HepG2 (cell line): ENCODE measurements around the gene HMBS. TPM values are rescaled to one million over a fixed set of nuclear protein-coding genes. Genes with fewer than 3 reads are reported as not detected.

ENCODE experiments used
- ARHGAP35 ChIP-seq: sonication (generic); formaldehyde crosslinking; IDR thresholded peaks from 2 replicates; pipeline ENCODE4 v1.9.0; 2022; ENCODE audit warnings: mild to moderate bottlenecking, inconsistent platforms, moderate library complexity, missing genetic modification reagents, borderline replicate concordance
- CCDC6 ChIP-seq: sonication (generic); formaldehyde crosslinking; IDR thresholded peaks from 2 replicates; pipeline ENCODE4 v1.8.1; 2022; ENCODE audit warnings: mild to moderate bottlenecking, missing genetic modification reagents, moderate library complexity
- FOXM1 ChIP-seq: sonication (generic); formaldehyde crosslinking; IDR thresholded peaks from 2 replicates; pipeline ENCODE4 v1.5.0; 2020; ENCODE audit warnings: missing genetic modification reagents
- HIVEP1 ChIP-seq: sonication (generic); formaldehyde crosslinking; IDR thresholded peaks from 2 replicates; pipeline ENCODE4 v1.4.0; 2020; ENCODE audit warnings: mild to moderate bottlenecking, missing genetic modification reagents
- HOXA7 ChIP-seq: sonication (generic); formaldehyde crosslinking; IDR thresholded peaks from 2 replicates; pipeline ENCODE4 v1.8.1; 2022; ENCODE audit warnings: mild to moderate bottlenecking, missing genetic modification reagents, moderate library complexity
- IKZF4 ChIP-seq: sonication (generic); formaldehyde crosslinking; IDR thresholded peaks from 2 replicates; pipeline ENCODE4 v1.5.1; 2020; ENCODE audit warnings: borderline replicate concordance, mild to moderate bottlenecking, low read depth, missing genetic modification reagents; ENCODE audit errors: not compliant biosample characterization
- IRX3 ChIP-seq: sonication (generic); formaldehyde crosslinking; IDR thresholded peaks from 2 replicates; pipeline ENCODE4 v1.8.1; 2023; ENCODE audit warnings: mild to moderate bottlenecking, low read depth, missing genetic modification reagents, borderline replicate concordance
- JUNB ChIP-seq: sonication (generic); formaldehyde crosslinking; IDR thresholded peaks from 2 replicates; pipeline ENCODE4 v1.8.0; 2022; ENCODE audit warnings: missing genetic modification reagents, mild to moderate bottlenecking, borderline replicate concordance
- KAT7 ChIP-seq: IDR thresholded peaks from 2 replicates; pipeline ENCODE4 v1.6.1; 2018; ENCODE audit warnings: borderline replicate concordance, missing compliant biosample characterization
- KMT2A ChIP-seq: sonication (generic); formaldehyde crosslinking; IDR thresholded peaks from 2 replicates; pipeline ENCODE4 v1.4.0; 2020; ENCODE audit warnings: missing genetic modification reagents
- NR1H2 ChIP-seq: sonication (generic); formaldehyde crosslinking; IDR thresholded peaks from 2 replicates; pipeline ENCODE4 v1.8.1; 2022; ENCODE audit warnings: low read depth, missing genetic modification reagents, borderline replicate concordance
- POGZ ChIP-seq: sonication (generic); formaldehyde crosslinking; IDR thresholded peaks from 2 replicates; pipeline ENCODE4 v1.4.0; 2020; ENCODE audit warnings: mild to moderate bottlenecking, missing genetic modification reagents
- POLR2AphosphoS5 ChIP-seq: IDR thresholded peaks from 2 replicates; pipeline ENCODE4 v1.6.1; 2012; ENCODE audit warnings: low read depth, low read length
- REL ChIP-seq: sonication (generic); formaldehyde crosslinking; conservative IDR thresholded peaks from 2 replicates; pipeline ENCODE4 v1.8.0; 2022; ENCODE audit warnings: mild to moderate bottlenecking, missing genetic modification reagents, moderate library complexity
- RFXAP ChIP-seq: sonication (generic); formaldehyde crosslinking; IDR thresholded peaks from 2 replicates; pipeline ENCODE4 v1.4.0; 2020; ENCODE audit warnings: missing genetic modification reagents, borderline replicate concordance
- SCMH1 ChIP-seq: sonication (generic); formaldehyde crosslinking; IDR thresholded peaks from 2 replicates; pipeline ENCODE4 v1.9.0; 2021; ENCODE audit warnings: missing genetic modification reagents, mild to moderate bottlenecking, borderline replicate concordance
- SNAPC2 ChIP-seq: sonication (generic); formaldehyde crosslinking; IDR thresholded peaks from 2 replicates; pipeline ENCODE4 v1.8.1; 2022; ENCODE audit warnings: mild to moderate bottlenecking, missing genetic modification reagents
- TMF1 ChIP-seq: sonication (generic); formaldehyde crosslinking; IDR thresholded peaks from 2 replicates; pipeline ENCODE4 v1.8.1; 2022; ENCODE audit warnings: low read depth, missing genetic modification reagents
- TP53 ChIP-seq: sonication (generic); formaldehyde crosslinking; conservative IDR thresholded peaks from 2 replicates; pipeline ENCODE4 v1.4.0; 2020; ENCODE audit warnings: missing genetic modification reagents
- ZFYVE20 ChIP-seq: sonication (generic); formaldehyde crosslinking; IDR thresholded peaks from 2 replicates; pipeline ENCODE4 v1.8.0; 2023; ENCODE audit warnings: low read depth, mild to moderate bottlenecking, moderate library complexity, missing genetic modification reagents, borderline replicate concordance
- ZKSCAN8 ChIP-seq: IDR thresholded peaks from 2 replicates; pipeline ENCODE4 v1.6.1; 2016; ENCODE audit warnings: borderline replicate concordance, missing genetic modification reagents, missing compliant biosample characterization
- ZNF232 ChIP-seq: sonication (generic); formaldehyde crosslinking; IDR thresholded peaks from 2 replicates; pipeline ENCODE4 v1.4.0; 2020; ENCODE audit warnings: missing genetic modification reagents, borderline replicate concordance
- ZNF501 ChIP-seq: sonication (generic); formaldehyde crosslinking; IDR thresholded peaks from 2 replicates; pipeline ENCODE4 v1.5.1; 2020; ENCODE audit warnings: mild to moderate bottlenecking, moderate library complexity, missing genetic modification reagents
- ZNF83 ChIP-seq: sonication (generic); formaldehyde crosslinking; IDR thresholded peaks from 2 replicates; pipeline ENCODE4 v1.4.0; 2020; ENCODE audit warnings: missing genetic modification reagents, mild to moderate bottlenecking, borderline replicate concordance
- ZSCAN21 ChIP-seq: sonication (generic); formaldehyde crosslinking; IDR thresholded peaks from 2 replicates; pipeline ENCODE4 v1.8.0; 2022; ENCODE audit warnings: mild to moderate bottlenecking, missing genetic modification reagents, moderate library complexity, borderline replicate concordance
- polyA plus RNA-seq, 8 experiments: library from polyadenylated mRNA; depleted of rRNA in 3 of 8; stranded (reverse) in 7 of 8; unstranded in 1 of 8; fragments of >200 nt; fragmentation: Illumina TruSeq in 4 of 8; extraction: Trizol in 4 of 8; gene quantifications; 2 replicates each; pipeline versions ENCODE4 v1.2.1 to v1.2.3, GENCODE V29; 2011 to 2016; ENCODE audit warnings: low read depth in 4 of 8, missing spikeins in 1 of 8, mixed read lengths in 1 of 8; ENCODE audit not compliant: insufficient read depth in 1 of 8
- total RNA-seq, 5 experiments: library from RNA; depleted of rRNA; stranded (reverse); fragments of >200 nt; fragmentation: Illumina TruSeq; extraction: Trizol; gene quantifications; 2 replicates each; pipeline ENCODE4 v1.2.3, GENCODE V29; 2016; ENCODE audit warnings: low read depth in 1 of 5
- TF ChIP-seq, protein P1 (sequence below): sonication (generic); formaldehyde crosslinking; IDR thresholded peaks from 2 replicates; pipeline ENCODE4 v1.4.0; 2020; ENCODE audit warnings: mild to moderate bottlenecking, missing genetic modification reagents
- TF ChIP-seq, protein P2 (sequence below): sonication (generic); formaldehyde crosslinking; conservative IDR thresholded peaks from 2 replicates; pipeline ENCODE4 v1.4.0; 2020; ENCODE audit warnings: missing genetic modification reagents
- TF ChIP-seq, protein P3 (sequence below): sonication (generic); formaldehyde crosslinking; IDR thresholded peaks from 2 replicates; pipeline ENCODE4 v1.5.0; 2020; ENCODE audit warnings: mild to moderate bottlenecking, low read depth, missing genetic modification reagents, borderline replicate concordance

Gene HMBS
- total and polyA plus RNA-seq, 2 of the 13 experiments (the other 11 are each of a cell fraction or from before 2014, with no cell fraction given): 9.4 to 46.9 TPM

DNA sequence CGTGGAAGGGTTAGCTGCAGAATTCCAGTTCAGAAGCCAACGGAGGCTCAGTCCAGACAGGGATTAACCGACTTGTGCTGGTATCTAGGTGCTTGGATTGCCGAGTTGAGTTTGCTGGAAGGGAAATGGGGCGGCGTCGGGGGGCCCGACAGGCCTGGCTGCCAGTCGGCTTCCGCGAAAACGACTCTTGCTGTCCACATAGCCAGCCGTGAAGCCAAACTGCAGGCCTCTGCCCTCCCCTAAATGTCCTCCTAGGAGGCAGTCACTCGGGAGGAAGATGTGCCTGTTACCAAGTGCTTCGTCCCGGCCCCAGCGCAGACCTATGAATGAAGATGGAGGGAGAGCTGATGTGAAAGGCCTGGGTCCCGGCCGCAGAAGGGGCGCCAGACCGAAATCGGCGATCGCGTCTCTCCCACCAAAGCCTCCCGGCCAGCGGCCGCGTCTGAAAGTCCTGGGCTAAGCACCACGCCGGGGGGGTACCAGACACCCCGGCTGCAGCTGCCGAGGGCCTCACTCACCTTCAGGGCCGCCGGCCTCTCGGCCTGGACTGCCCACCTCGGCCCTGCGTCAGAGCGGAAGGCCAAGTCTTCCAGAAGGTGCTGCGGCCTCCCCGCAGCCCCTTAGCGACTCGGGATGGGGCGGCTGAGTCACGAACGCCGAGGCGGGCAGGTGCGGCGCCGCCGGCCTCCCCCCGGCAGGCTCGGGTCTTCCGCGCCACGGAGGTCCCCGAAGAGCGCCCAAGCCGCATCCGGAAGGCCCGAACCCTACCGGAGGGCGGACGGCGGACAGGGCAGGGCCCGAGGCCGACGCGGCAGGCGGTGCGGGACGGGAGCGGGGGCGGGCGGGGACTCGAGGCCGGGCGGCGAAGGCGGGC lies 9.5 kb downstream of the HMBS start (continued):
- peak; percentile 78; the same call in 1 of the 2 replicates for TF ChIP-seq IRX3
- no peak for TF ChIP-seq HOXA7
- TF ChIP-seq ZNF501: no peak
- TF ChIP-seq TP53 (CRISPR knock-in tag): no peak
- no peak for TF ChIP-seq NR1H2
- 0 out of 2 replicates have a peak, but pooled peaks have one; percentile 15 for TF ChIP-seq ARHGAP35 (CRISPR knock-in tag)
- TF ChIP-seq REL (CRISPR knock-in tag): no peak
- TF ChIP-seq JUNB (CRISPR knock-in tag): no peak
- 0 out of 2 replicates have a peak, but pooled peaks have one; percentile 42 for TF ChIP-seq TMF1
- TF ChIP-seq SCMH1: no peak
- no peak for TF ChIP-seq IKZF4 (CRISPR knock-in tag)
- TF ChIP-seq ZSCAN21 (CRISPR knock-in tag): no peak; the same call in 1 of the 2 replicates
- no peak for TF ChIP-seq CCDC6 (CRISPR knock-in tag)
- TF ChIP-seq, protein P1, sequence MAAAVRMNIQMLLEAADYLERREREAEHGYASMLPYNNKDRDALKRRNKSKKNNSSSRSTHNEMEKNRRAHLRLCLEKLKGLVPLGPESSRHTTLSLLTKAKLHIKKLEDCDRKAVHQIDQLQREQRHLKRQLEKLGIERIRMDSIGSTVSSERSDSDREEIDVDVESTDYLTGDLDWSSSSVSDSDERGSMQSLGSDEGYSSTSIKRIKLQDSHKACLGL (CRISPR knock-in tag): no peak
- no peak for TF ChIP-seq FOXM1 (CRISPR knock-in tag)
- TF ChIP-seq HIVEP1 (CRISPR knock-in tag): no peak
- no peak for TF ChIP-seq ZFYVE20 (CRISPR knock-in tag)
- TF ChIP-seq ZKSCAN8 (CRISPR knock-in tag): no peak
- TF ChIP-seq ZNF232 (CRISPR knock-in tag): peak; percentile 75; the same call in 1 of the 2 replicates
- TF ChIP-seq KMT2A (CRISPR knock-in tag): peak; percentile 43; the same call in 1 of the 2 replicates
- TF ChIP-seq RFXAP (CRISPR knock-in tag): no peak
- TF ChIP-seq KAT7 (CRISPR knock-in tag): no peak; the same call in 1 of the 2 replicates
- TF ChIP-seq, protein P2, sequence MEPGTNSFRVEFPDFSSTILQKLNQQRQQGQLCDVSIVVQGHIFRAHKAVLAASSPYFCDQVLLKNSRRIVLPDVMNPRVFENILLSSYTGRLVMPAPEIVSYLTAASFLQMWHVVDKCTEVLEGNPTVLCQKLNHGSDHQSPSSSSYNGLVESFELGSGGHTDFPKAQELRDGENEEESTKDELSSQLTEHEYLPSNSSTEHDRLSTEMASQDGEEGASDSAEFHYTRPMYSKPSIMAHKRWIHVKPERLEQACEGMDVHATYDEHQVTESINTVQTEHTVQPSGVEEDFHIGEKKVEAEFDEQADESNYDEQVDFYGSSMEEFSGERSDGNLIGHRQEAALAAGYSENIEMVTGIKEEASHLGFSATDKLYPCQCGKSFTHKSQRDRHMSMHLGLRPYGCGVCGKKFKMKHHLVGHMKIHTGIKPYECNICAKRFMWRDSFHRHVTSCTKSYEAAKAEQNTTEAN (CRISPR knock-in tag): 0 out of 2 replicates have a peak, but pooled peaks have one; percentile 35
- no peak for TF ChIP-seq SNAPC2 (CRISPR knock-in tag)
- TF ChIP-seq, protein P3, sequence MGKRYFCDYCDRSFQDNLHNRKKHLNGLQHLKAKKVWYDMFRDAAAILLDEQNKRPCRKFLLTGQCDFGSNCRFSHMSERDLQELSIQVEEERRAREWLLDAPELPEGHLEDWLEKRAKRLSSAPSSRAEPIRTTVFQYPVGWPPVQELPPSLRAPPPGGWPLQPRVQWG (CRISPR knock-in tag): no peak
- no peak for TF ChIP-seq ZNF83
- peak; percentile 10; the same call in 1 of the 2 replicates for TF ChIP-seq POLR2AphosphoS5
- no peak for TF ChIP-seq POGZ (CRISPR knock-in tag)
